ENCODE data around the gene ARMC2.
A peak's percentile ranks its signal among the peaks of the same experiment; 100 is the strongest.

Gene ARMC2

DNA sequence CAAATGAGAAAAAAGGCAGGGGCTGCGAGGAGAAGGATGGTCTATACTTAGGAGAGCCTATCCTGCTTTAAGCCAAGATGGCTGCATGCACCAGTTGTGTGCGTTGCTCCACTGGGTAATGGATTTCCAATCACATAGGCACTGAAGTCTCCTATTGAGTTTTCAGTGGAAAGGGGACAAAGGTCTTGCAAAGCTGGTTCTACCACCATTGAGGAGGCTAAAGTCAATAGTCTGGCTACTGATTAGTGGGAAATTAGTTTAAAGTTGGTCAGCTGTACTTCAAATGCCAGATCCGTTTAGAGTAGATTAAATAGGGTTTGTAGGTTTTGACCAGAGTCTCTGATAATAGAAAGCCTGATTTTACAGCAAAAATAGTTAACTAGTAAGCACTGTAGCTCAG lies 141.5 kb downstream of the ARMC2 start:
- no peak overlapping the region for H3K4me3 ChIP-seq (replicated peaks in 1 of 2; ENCODE audit: low read depth in 2 of 2, low read length in 2 of 2)
- TF ChIP-seq, protein P1, sequence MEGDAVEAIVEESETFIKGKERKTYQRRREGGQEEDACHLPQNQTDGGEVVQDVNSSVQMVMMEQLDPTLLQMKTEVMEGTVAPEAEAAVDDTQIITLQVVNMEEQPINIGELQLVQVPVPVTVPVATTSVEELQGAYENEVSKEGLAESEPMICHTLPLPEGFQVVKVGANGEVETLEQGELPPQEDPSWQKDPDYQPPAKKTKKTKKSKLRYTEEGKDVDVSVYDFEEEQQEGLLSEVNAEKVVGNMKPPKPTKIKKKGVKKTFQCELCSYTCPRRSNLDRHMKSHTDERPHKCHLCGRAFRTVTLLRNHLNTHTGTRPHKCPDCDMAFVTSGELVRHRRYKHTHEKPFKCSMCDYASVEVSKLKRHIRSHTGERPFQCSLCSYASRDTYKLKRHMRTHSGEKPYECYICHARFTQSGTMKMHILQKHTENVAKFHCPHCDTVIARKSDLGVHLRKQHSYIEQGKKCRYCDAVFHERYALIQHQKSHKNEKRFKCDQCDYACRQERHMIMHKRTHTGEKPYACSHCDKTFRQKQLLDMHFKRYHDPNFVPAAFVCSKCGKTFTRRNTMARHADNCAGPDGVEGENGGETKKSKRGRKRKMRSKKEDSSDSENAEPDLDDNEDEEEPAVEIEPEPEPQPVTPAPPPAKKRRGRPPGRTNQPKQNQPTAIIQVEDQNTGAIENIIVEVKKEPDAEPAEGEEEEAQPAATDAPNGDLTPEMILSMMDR (IDR thresholded peaks at IDR 0.05; ENCODE audit: low read depth, low read length), result no peak
- no peak for DNase-seq (ENCODE audit: low read depth in 2 of 2)

DNA sequence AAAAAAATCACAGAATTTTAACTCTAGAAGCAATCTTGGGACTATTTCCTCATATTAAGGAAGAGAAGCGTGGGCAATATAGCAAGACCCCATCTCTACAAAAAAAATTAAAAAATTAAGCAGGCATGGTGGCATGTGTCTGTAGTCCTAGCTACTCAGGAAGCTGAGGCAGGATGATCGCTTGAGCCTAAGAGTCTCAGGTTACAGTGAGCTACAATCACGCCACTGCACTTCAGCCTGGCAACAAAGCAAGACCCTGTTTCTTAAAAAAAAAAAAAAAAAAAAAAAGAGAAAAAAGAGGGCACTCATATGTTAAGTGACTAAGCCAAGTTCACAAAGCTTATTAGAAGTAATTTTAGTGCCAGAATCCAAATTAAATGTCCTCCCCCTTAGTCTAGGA lies 145.7 kb downstream of the ARMC2 start:
- H3K4me3 ChIP-seq (replicated peaks in 1 of 2; ENCODE audit: low read depth in 2 of 2, low read length in 2 of 2), result no peak overlapping the region
- no peak for DNase-seq (ENCODE audit: low read depth in 2 of 2)
- TF ChIP-seq, protein P1 (IDR thresholded peaks at IDR 0.05; ENCODE audit: low read depth, low read length), result no peak

DNA sequence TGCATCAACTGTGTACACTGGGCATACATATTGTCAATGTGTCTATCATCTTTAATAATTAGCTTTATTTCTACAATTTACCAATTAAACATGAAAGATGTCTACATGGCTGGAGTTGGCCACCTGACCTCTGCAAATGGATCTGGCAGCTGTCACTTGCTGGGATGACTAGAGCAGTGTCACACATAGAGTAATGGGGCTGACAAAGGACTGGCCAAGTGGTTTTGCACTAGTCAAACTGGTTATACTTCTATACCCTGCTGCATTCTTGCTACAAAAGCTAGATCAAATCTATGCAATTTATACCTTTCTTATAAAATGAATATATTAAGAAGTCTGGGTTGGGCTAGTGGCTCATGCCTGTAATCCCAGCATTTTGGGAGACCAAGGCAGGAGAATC lies 147.1 kb downstream of the ARMC2 start:
- TF ChIP-seq, protein P1 (IDR thresholded peaks at IDR 0.05; ENCODE audit: low read depth, low read length), result no peak

DNA sequence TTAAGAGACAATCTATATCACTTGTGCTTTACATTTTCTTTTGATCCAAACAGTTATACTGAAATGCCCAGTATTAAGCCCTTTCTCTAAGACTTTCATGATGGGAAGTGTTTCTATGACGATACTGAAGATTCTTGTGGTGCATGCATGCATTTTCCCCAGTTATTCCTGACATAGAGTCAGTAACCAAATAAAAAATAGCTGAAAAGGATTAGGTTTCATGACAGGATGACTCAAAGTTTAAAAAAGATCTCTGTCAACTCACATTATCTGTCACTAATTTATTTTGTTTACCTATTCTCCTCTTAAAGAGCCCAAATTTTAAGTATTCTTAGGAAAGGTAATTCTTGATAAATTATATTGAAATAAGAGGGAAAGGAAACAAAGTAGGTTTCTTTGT lies 148.0 kb downstream of the ARMC2 start:
- no peak for DNase-seq (ENCODE audit: low read depth in 2 of 2)
- TF ChIP-seq, protein P1 (IDR thresholded peaks at IDR 0.05; ENCODE audit: low read depth, low read length), result no peak
- no peak overlapping the region for H3K4me3 ChIP-seq (replicated peaks in 1 of 2; ENCODE audit: low read depth in 2 of 2, low read length in 2 of 2)

More for the DNA sequence above, 147.1 kb downstream of the ARMC2 start:
- H3K4me3 ChIP-seq (replicated peaks in 1 of 2; ENCODE audit: low read depth in 2 of 2, low read length in 2 of 2), result no peak overlapping the region
- DNase-seq (ENCODE audit: low read depth in 2 of 2), result no peak

DNA sequence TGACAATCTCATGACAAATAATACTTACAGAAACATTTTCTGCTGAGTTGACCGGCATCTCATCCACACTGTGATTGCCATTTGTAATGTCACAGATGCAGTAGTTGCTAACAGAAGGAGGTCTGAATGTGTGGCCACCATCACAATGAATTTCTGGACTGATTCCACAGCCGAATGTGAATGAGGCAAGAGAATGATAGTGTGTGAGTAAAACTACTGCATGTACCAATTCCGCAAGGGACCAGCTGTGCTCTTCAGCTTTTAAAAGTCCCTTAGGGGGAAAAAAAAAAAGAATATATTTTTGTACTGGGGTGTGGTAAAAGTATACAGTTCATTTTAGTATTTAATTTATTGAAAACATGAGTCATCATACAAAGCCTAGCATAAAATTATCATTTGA lies 150.3 kb downstream of the ARMC2 start:
- no peak for DNase-seq (ENCODE audit: low read depth in 2 of 2)
- TF ChIP-seq, protein P1 (IDR thresholded peaks at IDR 0.05; ENCODE audit: low read depth, low read length), result no peak
- no peak overlapping the region for H3K4me3 ChIP-seq (replicated peaks in 1 of 2; ENCODE audit: low read depth in 2 of 2, low read length in 2 of 2)

DNA sequence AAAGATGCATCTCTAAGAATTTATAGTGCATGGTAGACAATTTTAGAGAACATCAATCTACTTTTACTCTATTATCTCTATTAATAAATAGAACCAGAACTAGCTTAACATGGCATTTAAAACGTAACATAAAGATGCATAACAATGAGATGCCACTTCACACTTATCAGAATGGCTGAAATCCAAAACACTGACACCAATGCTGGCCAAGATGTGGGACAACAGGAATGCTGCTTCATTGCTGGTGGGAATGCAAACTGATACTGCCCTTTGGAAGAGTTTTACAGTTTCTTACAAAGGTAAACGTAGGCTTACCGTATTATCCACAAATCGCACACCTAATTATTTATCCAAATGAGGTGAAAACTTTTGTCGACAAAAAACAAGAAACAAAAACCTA lies 151.2 kb downstream of the ARMC2 start:
- TF ChIP-seq, protein P1 (IDR thresholded peaks at IDR 0.05; ENCODE audit: low read depth, low read length), result no peak

DNA sequence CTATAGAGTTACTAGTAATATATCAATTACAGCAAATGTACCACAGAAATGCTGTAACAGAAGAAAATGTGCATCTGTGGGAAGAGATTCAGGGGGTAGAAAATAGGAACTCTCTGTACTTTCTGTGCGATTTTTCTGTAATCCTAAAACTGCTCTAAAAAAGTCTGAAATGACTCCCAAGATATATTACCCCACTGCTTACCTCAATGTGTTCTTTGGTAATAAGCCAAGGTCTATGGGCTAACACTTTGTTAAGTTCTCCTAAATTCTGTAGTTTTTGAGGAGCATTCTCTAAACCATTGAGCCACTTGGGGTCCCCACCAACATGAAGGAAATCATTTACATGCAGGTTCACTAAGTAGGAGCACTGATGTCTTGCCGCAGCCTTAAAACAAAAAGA lies 152.1 kb downstream of the ARMC2 start:
- no peak overlapping the region for H3K4me3 ChIP-seq (replicated peaks in 1 of 2; ENCODE audit: low read depth in 2 of 2, low read length in 2 of 2)
- peak in 1 of 2 donors; percentile 47 for DNase-seq (ENCODE audit: low read depth in 2 of 2)
- TF ChIP-seq, protein P1 (IDR thresholded peaks at IDR 0.05; ENCODE audit: low read depth, low read length), result no peak

More for the DNA sequence above, 151.2 kb downstream of the ARMC2 start:
- DNase-seq (ENCODE audit: low read depth in 2 of 2), result no peak
- H3K4me3 ChIP-seq (replicated peaks in 1 of 2; ENCODE audit: low read depth in 2 of 2, low read length in 2 of 2), result no peak overlapping the region

All from cardiac fibroblast (primary cell).